Left cardiac atrium (tissue), 4 donors: ENCODE data around the gene CISD2. TPM values are rescaled to one million over a fixed set of nuclear protein-coding genes. Genes with fewer than 3 reads are reported as not detected.
A peak's percentile ranks its signal among the peaks of the same experiment; 100 is the strongest.
"Not testable (repeated sequence)": the region's sequence is repeated elsewhere in the genome, so short reads cannot be mapped to it uniquely, and the experiment has no call there.

Source experiments
- ATAC-seq, 2 donors: fragments of 200-7000 bp; cut with Tn5 transposase; one replicate each; pipeline ENCODE4 v1.9.1; 2020; ENCODE audit warnings: mild to moderate bottlenecking in 2 of 2, moderate library complexity in 2 of 2
- DNase-seq: peaks from one replicate; pipeline ENCODE4 v3.0.0-alpha.2; 2020
- intact Hi-C, 2 donors: fragments of 100-400 bp; cut with DNase I; formaldehyde crosslinking; loops; one replicate each; pipeline versions ENCODE4 v1.14.1 to v1.15.1; 2022 to 2023
- total RNA-seq, 2 donors: library from RNA; stranded (reverse); fragmentation: NEBNext Ultra II Directional; extraction: Animal tissue kit (Norgen Biotek cat#: 25700); gene quantifications; one replicate each; pipeline ENCODE4 v1.2.1, GENCODE V29; 2021
- donor health status: DM: no; HTN: yes; CAD: no.
- donor health status: DM: no; HTN: yes; CAD: no; lungs with severe emphysema.
- donor health status: DM: yes; HTN: yes; CAD: no.
- donor health status: Dilated cardiomyopathy.

Gene CISD2
- total RNA-seq, 2 donors from 2014 or later, result 18.5 to 20.0 TPM

- ATAC-seq (no peak), DNase-seq (no peak)
- intact Hi-C loops, result no loop called here
Observed at GRCh38 chr4:102843273-102843672, 25.5 kb upstream of the CISD2 start.

- DNase-seq (no peak), ATAC-seq (no peak)
- intact Hi-C loops, result no loop called here
Observed at GRCh38 chr4:102843938-102844337, 24.9 kb upstream of the CISD2 start.

- ATAC-seq (no peak), DNase-seq (no peak)
- intact Hi-C loops, result no loop called here
Observed at GRCh38 chr4:102847687-102848086, 21.1 kb upstream of the CISD2 start.

GRCh38 chr4:102849579-102850104, 19.1 kb upstream of the CISD2 start:
- intact Hi-C loops, result no loop called here
- DNase-seq (no peak), ATAC-seq (no peak)

GRCh38 chr4:102850370-102850769, 18.4 kb upstream of the CISD2 start:
- no peak for ATAC-seq
- DNase-seq, result no peak
- intact Hi-C loops, result no loop called here

GRCh38 chr4:102858828-102859464, 9.8 kb upstream of the CISD2 start:
- DNase-seq (no peak), ATAC-seq (no peak)
- intact Hi-C loops, result no loop called here

GRCh38 chr4:102860611-102861324, 8.0 kb upstream of the CISD2 start:
- intact Hi-C loops, result no loop called here
- DNase-seq (no peak), ATAC-seq (peak in 1 of 2 donors; percentile 47)

GRCh38 chr4:102862016-102862415, 6.8 kb upstream of the CISD2 start:
- intact Hi-C loops, result no loop called here
- ATAC-seq (no peak), DNase-seq (no peak)

- intact Hi-C loops, result no loop called here
- ATAC-seq (no peak), DNase-seq (no peak)
Observed at GRCh38 chr4:102862747-102863146, 6.0 kb upstream of the CISD2 start.

- ATAC-seq, intact Hi-C loops, DNase-seq: not testable (repeated sequence)
Observed at GRCh38 chr4:102865327-102865726, 3.5 kb upstream of the CISD2 start.

GRCh38 chr4:102867278-102868152, 1.3 kb upstream of the CISD2 start:
- ATAC-seq (no peak), DNase-seq (no peak)
- intact Hi-C loops, result loop anchor here in 1 of 2 donors (2.0 kb wide), 1 partner anchor 41 kb away; the partner anchor contains the start of gene UBE2D3

- DNase-seq (peak; percentile 31), ATAC-seq (peak; percentile 50 to 64)
- intact Hi-C loops, result loop anchor here in 1 of 2 donors (2.0 kb wide), 1 partner anchor 41 kb away; the partner anchor contains the start of gene UBE2D3
Observed at GRCh38 chr4:102868153-102868780, 525 bp upstream of the CISD2 start.

GRCh38 chr4:102869569-102870197, 891 bp downstream of the CISD2 start:
- ATAC-seq, result peak in 1 of 2 donors; percentile 18
- no peak for DNase-seq
- intact Hi-C loops, result loop anchor here in 1 of 2 donors (2.0 kb wide), 1 partner anchor 43 kb away; the partner anchor contains the start of gene UBE2D3

GRCh38 chr4:102871772-102872171, 3.0 kb downstream of the CISD2 start:
- DNase-seq (no peak), ATAC-seq (no peak)
- intact Hi-C loops, result no loop called here

GRCh38 chr4:102877477-102878106, 8.8 kb downstream of the CISD2 start:
- intact Hi-C loops, DNase-seq, ATAC-seq: not testable (repeated sequence)

- peak; percentile 50 to 54 for ATAC-seq
- DNase-seq, intact Hi-C loops: not testable (repeated sequence)
Observed at GRCh38 chr4:102878349-102878748, 9.6 kb downstream of the CISD2 start.

- DNase-seq (no peak), ATAC-seq (no peak)
- intact Hi-C loops, result no loop called here
Observed at GRCh38 chr4:102878901-102879300, 10.1 kb downstream of the CISD2 start.

GRCh38 chr4:102881343-102881742, 12.6 kb downstream of the CISD2 start:
- DNase-seq (no peak), ATAC-seq (no peak)
- intact Hi-C loops, result no loop called here
